ENCODE data around the gene FOXL2.
A peak's percentile ranks its signal among the peaks of the same experiment; 100 is the strongest.

Gene FOXL2

GRCh38 chr3:138942271-138942670 lies 4.7 kb downstream of the FOXL2 start:
- Histone ChIP-seq H3K9me2 (replicated peaks; ENCODE audit: control insufficient read depth, low read length) (no peaks in the 10 kb centered on the region), H3K27me3 (ENCODE audit: control insufficient read depth, low read length) (peaks cover 60% of the 10 kb centered on the region), H3K4me2 (ENCODE audit: low read length) (no peak overlapping the region), H3K9me3 (ENCODE audit: control insufficient read depth, insufficient read depth, low read length) (no peaks in the 10 kb centered on the region), H4K20me1 (ENCODE audit: control insufficient read depth, insufficient read depth, low read depth, low read length) (no peaks in the 10 kb centered on the region), H3F3A (ENCODE audit: control insufficient read depth, insufficient read depth) (no peaks in the 10 kb centered on the region), H3K4me1 (ENCODE audit: control insufficient read depth, low read length) (no peaks in the 10 kb centered on the region), H3K4me3 (ENCODE audit: low read length) (no peak overlapping the region), H3K27ac (ENCODE audit: low read depth, low read length) (no peak overlapping the region), H3K36me3 (ENCODE audit: control insufficient read depth, low read length) (no peaks in the 10 kb centered on the region), H3K79me2 (ENCODE audit: control insufficient read depth, low read length) (no peaks in the 10 kb centered on the region)
- no peak for TF ChIP-seq CTCF (IDR thresholded peaks at IDR 0.05; ENCODE audit: low read depth, low read length, poor library complexity, severe bottlenecking)
- no peak for TF ChIP-seq EZH2phosphoT487 (IDR thresholded peaks at IDR 0.05; ENCODE audit: borderline replicate concordance, low read length)

GRCh38 chr3:138941259-138941885 lies 5.6 kb downstream of the FOXL2 start:
- H3K9me3 ChIP-seq (ENCODE audit: control insufficient read depth, insufficient read depth, low read length), result no peaks in the 10 kb centered on the region
- no peaks in the 10 kb centered on the region for H3K36me3 ChIP-seq (ENCODE audit: control insufficient read depth, low read length)
- H3K79me2 ChIP-seq (ENCODE audit: control insufficient read depth, low read length), result no peaks in the 10 kb centered on the region
- no peaks in the 10 kb centered on the region for H3K9me2 ChIP-seq (replicated peaks; ENCODE audit: control insufficient read depth, low read length)
- no peak overlapping the region for H3K27ac ChIP-seq (ENCODE audit: low read depth, low read length)
- no peak for TF ChIP-seq EZH2phosphoT487 (IDR thresholded peaks at IDR 0.05; ENCODE audit: borderline replicate concordance, low read length)
- peak; percentile 71 for TF ChIP-seq CTCF (IDR thresholded peaks at IDR 0.05; ENCODE audit: low read depth, low read length, poor library complexity, severe bottlenecking)
- no peaks in the 10 kb centered on the region for H3F3A ChIP-seq (ENCODE audit: control insufficient read depth, insufficient read depth)
- H3K27me3 ChIP-seq (ENCODE audit: control insufficient read depth, low read length), result peaks cover 65% of the 10 kb centered on the region
- no peaks in the 10 kb centered on the region for H4K20me1 ChIP-seq (ENCODE audit: control insufficient read depth, insufficient read depth, low read depth, low read length)
- no peak overlapping the region for H3K4me3 ChIP-seq (ENCODE audit: low read length)
- H3K4me2 ChIP-seq (ENCODE audit: low read length), result no peak overlapping the region
- no peaks in the 10 kb centered on the region; the same call in 1 of the 2 replicates for H3K4me1 ChIP-seq (ENCODE audit: control insufficient read depth, low read length)

- H3K9me3 ChIP-seq (ENCODE audit: control insufficient read depth, insufficient read depth, low read length), result no peaks in the 10 kb centered on the region
- no peaks in the 10 kb centered on the region for H3K79me2 ChIP-seq (ENCODE audit: control insufficient read depth, low read length)
- H3K27ac ChIP-seq (ENCODE audit: low read depth, low read length), result no peak overlapping the region
- H3K4me3 ChIP-seq (ENCODE audit: low read length), result no peak overlapping the region
- H3K27me3 ChIP-seq (ENCODE audit: control insufficient read depth, low read length), result peaks cover 72% of the 10 kb centered on the region
- H3K9me2 ChIP-seq (replicated peaks; ENCODE audit: control insufficient read depth, low read length), result no peaks in the 10 kb centered on the region
- TF ChIP-seq EZH2phosphoT487 (IDR thresholded peaks at IDR 0.05; ENCODE audit: borderline replicate concordance, low read length), result no peak
- TF ChIP-seq CTCF (IDR thresholded peaks at IDR 0.05; ENCODE audit: low read depth, low read length, poor library complexity, severe bottlenecking), result no peak
- H4K20me1 ChIP-seq (ENCODE audit: control insufficient read depth, insufficient read depth, low read depth, low read length), result no peaks in the 10 kb centered on the region
- no peaks in the 10 kb centered on the region for H3F3A ChIP-seq (ENCODE audit: control insufficient read depth, insufficient read depth)
- H3K4me2 ChIP-seq (ENCODE audit: low read length), result no peak overlapping the region
- H3K36me3 ChIP-seq (ENCODE audit: control insufficient read depth, low read length), result no peaks in the 10 kb centered on the region
- H3K4me1 ChIP-seq (ENCODE audit: control insufficient read depth, low read length), result peaks cover 4% of the 10 kb centered on the region; the same call in 1 of the 2 replicates
Observed at GRCh38 chr3:138940446-138940845, 6.5 kb downstream of the FOXL2 start.

All from DOHH2 (cell line).